H9 (cell line): Measurements from ENCODE around the gene CDCA7L. TPM values are rescaled to one million over a fixed set of nuclear protein-coding genes. Genes with fewer than 3 reads are reported as not detected.
A peak's percentile ranks its signal among the peaks of the same experiment; 100 is the strongest.
"Not testable (repeated sequence)": the region's sequence is repeated elsewhere in the genome, so short reads cannot be mapped to it uniquely, and the experiment has no call there.

Experiments
- DNase-seq: peaks from one replicate; pipeline ENCODE4 v3.0.0-alpha.2; 2017
- H2AFZ ChIP-seq: one replicate; pipeline ENCODE4 v1.6.1; 2013; ENCODE audit warnings: mild to moderate bottlenecking, low read length, control low read depth, moderate library complexity
- H2AK5ac ChIP-seq: 2 replicates; pipeline ENCODE4 v1.6.1; 2013; ENCODE audit warnings: low read length, control low read depth, mixed read lengths; ENCODE audit not compliant: insufficient read length
- H2BK120ac ChIP-seq: one replicate; pipeline ENCODE4 v1.6.1; 2013; ENCODE audit warnings: low read depth, mild to moderate bottlenecking, low read length, control low read depth, inconsistent platforms; ENCODE audit not compliant: poor library complexity, severe bottlenecking
- H2BK12ac ChIP-seq: 2 replicates; pipeline ENCODE4 v1.6.1; 2013; ENCODE audit warnings: low read length, control low read depth, mixed read lengths, low read depth; ENCODE audit not compliant: insufficient read length
- H2BK15ac ChIP-seq: 2 replicates; pipeline ENCODE4 v1.6.1; 2013; ENCODE audit warnings: low read depth, low read length, control low read depth
- H2BK20ac ChIP-seq: one replicate; pipeline ENCODE4 v1.6.1; 2013; ENCODE audit warnings: low read depth, mild to moderate bottlenecking, low read length, control low read depth, inconsistent platforms; ENCODE audit not compliant: poor library complexity, severe bottlenecking
- H2BK5ac ChIP-seq: 2 replicates; pipeline ENCODE4 v1.6.1; 2013; ENCODE audit warnings: low read length, control low read depth, mixed read lengths; ENCODE audit not compliant: insufficient read length
- H3K14ac ChIP-seq: 2 replicates; pipeline ENCODE4 v1.6.1; 2013; ENCODE audit warnings: low read length, control low read depth; ENCODE audit not compliant: insufficient read depth
- H3K18ac ChIP-seq: 2 replicates; pipeline ENCODE4 v1.6.1; 2013; ENCODE audit warnings: low read depth, mild to moderate bottlenecking, mixed read lengths, low read length, control low read depth; ENCODE audit not compliant: insufficient read length
- H3K23ac ChIP-seq: 2 replicates; pipeline ENCODE4 v1.6.1; 2013; ENCODE audit warnings: low read length, control low read depth, mixed read lengths, low read depth; ENCODE audit not compliant: insufficient read length
- H3K23me2 ChIP-seq: 2 replicates; pipeline ENCODE4 v1.6.1; 2013; ENCODE audit warnings: low read depth, mild to moderate bottlenecking, mixed read lengths, low read length, control low read depth; ENCODE audit not compliant: insufficient read length, poor library complexity, severe bottlenecking
- H3K27ac ChIP-seq: 2 replicates; pipeline ENCODE4 v1.5.1; 2013; ENCODE audit warnings: low read length, control low read depth, mixed read lengths, low read depth; ENCODE audit not compliant: insufficient read length
- H3K27me3 ChIP-seq: 2 replicates; pipeline ENCODE4 v1.6.1; 2013; ENCODE audit warnings: low read length, control low read depth, inconsistent platforms; ENCODE audit not compliant: insufficient read depth
- H3K4ac ChIP-seq: 2 replicates; pipeline ENCODE4 v1.6.1; 2013; ENCODE audit warnings: low read depth, mild to moderate bottlenecking, control low read depth, inconsistent platforms, low read length, moderate library complexity
- H3K4me1 ChIP-seq: 2 replicates; pipeline ENCODE4 v1.6.1; 2013; ENCODE audit warnings: low read length, control low read depth, inconsistent platforms; ENCODE audit not compliant: insufficient read depth
- H3K4me2 ChIP-seq: 2 replicates; pipeline ENCODE4 v1.6.1; 2013; ENCODE audit warnings: low read length, control low read depth, mixed read lengths; ENCODE audit not compliant: insufficient read length, insufficient read depth
- H3K56ac ChIP-seq: 2 replicates; pipeline ENCODE4 v1.6.1; 2013; ENCODE audit warnings: low read depth, mild to moderate bottlenecking, mixed read lengths, low read length, control low read depth; ENCODE audit not compliant: insufficient read length
- H3K79me1 ChIP-seq: 2 replicates; pipeline ENCODE4 v1.6.1; 2013; ENCODE audit warnings: low read depth, mild to moderate bottlenecking, moderate library complexity, low read length, control low read depth, inconsistent platforms; ENCODE audit not compliant: insufficient read depth, poor library complexity, severe bottlenecking
- H3K79me2 ChIP-seq: 2 replicates; pipeline ENCODE4 v1.6.1; 2013; ENCODE audit warnings: low read length, control low read depth, inconsistent platforms; ENCODE audit not compliant: insufficient read depth
- H3K9ac ChIP-seq: 2 replicates; pipeline ENCODE4 v1.6.1; 2013; ENCODE audit warnings: low read length, control low read depth, mixed read lengths; ENCODE audit not compliant: insufficient read length; ENCODE audit errors: extremely low read depth
- H3K9me3 ChIP-seq: one replicate; pipeline ENCODE4 v1.6.1; 2013; ENCODE audit warnings: low read depth, low read length, inconsistent platforms; ENCODE audit not compliant: control insufficient read depth
- H3T11ph ChIP-seq: one replicate; pipeline ENCODE4 v1.6.1; 2013; ENCODE audit warnings: mild to moderate bottlenecking, low read length, control low read depth, inconsistent platforms
- H4K20me1 ChIP-seq: one replicate; pipeline ENCODE4 v1.6.1; 2013; ENCODE audit not compliant: control insufficient read depth, insufficient read length, insufficient read depth
- H4K5ac ChIP-seq: 2 replicates; pipeline ENCODE4 v1.6.1; 2013; ENCODE audit warnings: low read depth, mild to moderate bottlenecking, mixed read lengths, low read length, control low read depth; ENCODE audit not compliant: insufficient read length
- H4K8ac ChIP-seq: replicated peaks from 2 replicates; pipeline ENCODE4 v1.6.1; 2013; ENCODE audit warnings: low read length, control low read depth, mixed read lengths, low read depth; ENCODE audit not compliant: insufficient read length
- H4K91ac ChIP-seq: 2 replicates; pipeline ENCODE4 v1.6.1; 2013; ENCODE audit warnings: low read depth, mild to moderate bottlenecking, moderate library complexity, mixed read lengths, low read length, control low read depth; ENCODE audit not compliant: insufficient read length
- H3K27ac Mint-ChIP-seq, 3 experiments: 2 replicates in 2 of 3; 3 replicates in 1 of 3; pipeline ENCODE4 v1.8.0; 2020 to 2021; ENCODE audit warnings: mixed read lengths in 3 of 3, mild to moderate bottlenecking in 1 of 3, moderate library complexity in 1 of 3
- H3K27me3 Mint-ChIP-seq: 2 replicates; pipeline ENCODE4 v1.8.0; 2021; ENCODE audit warnings: low read depth, mild to moderate bottlenecking, moderate library complexity, mixed read lengths
- H3K36me3 Mint-ChIP-seq, 3 experiments: 2 replicates in 2 of 3; 3 replicates in 1 of 3; pipeline ENCODE4 v1.8.0; 2020 to 2021; ENCODE audit warnings: low read depth in 3 of 3, mixed read lengths in 3 of 3; ENCODE audit not compliant: insufficient read depth in 1 of 3
- H3K4me1 Mint-ChIP-seq, 2 experiments: 2 replicates each; pipeline ENCODE4 v1.8.0; 2020; ENCODE audit warnings: mixed read lengths in 2 of 2
- H3K4me3 Mint-ChIP-seq, 2 experiments: 2 replicates in 1 of 2; 3 replicates in 1 of 2; pipeline ENCODE4 v1.8.0; 2020 to 2021; ENCODE audit warnings: mild to moderate bottlenecking in 2 of 2, mixed read lengths in 2 of 2, moderate library complexity in 1 of 2
- H3K9me3 Mint-ChIP-seq, 2 experiments: 2 replicates in 1 of 2; 3 replicates in 1 of 2; pipeline ENCODE4 v1.8.0; 2020; ENCODE audit warnings: mild to moderate bottlenecking in 2 of 2, mixed read lengths in 2 of 2, moderate library complexity in 1 of 2
- WGBS: extraction: QIAGEN DNeasy Blood & Tissue Kit; methylation state at CpG from one replicate; pipeline ENCODE4 v1.1.7; 2013; ENCODE audit warnings: missing lambda C conversion rate, low lambda C conversion rate, mixed read lengths; ENCODE audit not compliant: insufficient read length; ENCODE audit errors: extremely low coverage; 5-methylcytosine and 5-hydroxymethylcytosine counted together
- total RNA-seq: library from RNA; stranded (reverse); gene quantifications from 2 replicates; pipeline ENCODE4 v1.2.1, GENCODE V29; 2021
- TF ChIP-seq, protein P1 (sequence below): fragments of 200-600 bp; sonication (generic); conservative IDR thresholded peaks from 3 replicates; pipeline ENCODE4 v1.8.0; 2021; ENCODE audit warnings: antibody characterized with exemption, mild to moderate bottlenecking

The CDCA7L gene
- total RNA-seq, 1 experiment from 2014 or later = 104 TPM

DNA sequence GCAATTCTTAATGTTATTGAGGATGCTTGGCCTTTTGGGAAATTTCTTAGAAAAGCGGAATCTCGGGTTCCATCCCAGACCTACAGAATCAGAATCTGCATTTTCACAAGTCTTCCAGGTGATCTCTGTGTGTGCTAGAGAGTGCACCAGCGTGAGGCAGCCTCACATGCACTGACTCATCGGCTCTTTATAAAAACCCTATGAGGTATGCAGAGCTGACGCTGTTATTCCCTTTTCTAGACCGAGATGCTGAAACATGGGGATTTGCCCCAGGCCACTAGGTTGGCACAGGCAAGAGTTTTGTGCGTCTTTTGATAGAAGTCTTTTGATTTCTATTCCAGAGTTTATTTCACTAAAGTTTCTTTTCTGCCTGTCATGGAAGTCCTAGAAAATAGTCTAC lies 61.2 kb downstream of the CDCA7L start:
- H4K91ac ChIP-seq = no peak overlapping the region
- H4K5ac ChIP-seq = no peak overlapping the region
- WGBS = no CpG with 5 or more reads among the region's 7 CpGs
- H2AK5ac ChIP-seq = no peak overlapping the region
- H4K8ac ChIP-seq = no peak overlapping the region
- H3K79me2 ChIP-seq = no peaks in the 10 kb centered on the region
- H3K79me1 ChIP-seq = no peaks in the 10 kb centered on the region
- no peak overlapping the region for H3K27ac Mint-ChIP-seq
- H3K9me3 Mint-ChIP-seq = no peaks in the 10 kb centered on the region
- H3K23ac ChIP-seq = no peak overlapping the region
- no peak overlapping the region for H3K14ac ChIP-seq
- H2BK12ac ChIP-seq = no peak overlapping the region
- H3K4me1 Mint-ChIP-seq = peaks cover 18 to 19% of the 10 kb centered on the region in 2 experiments
- DNase-seq = no peak
- H3K23me2 ChIP-seq = no peaks in the 10 kb centered on the region
- TF ChIP-seq, protein P1, sequence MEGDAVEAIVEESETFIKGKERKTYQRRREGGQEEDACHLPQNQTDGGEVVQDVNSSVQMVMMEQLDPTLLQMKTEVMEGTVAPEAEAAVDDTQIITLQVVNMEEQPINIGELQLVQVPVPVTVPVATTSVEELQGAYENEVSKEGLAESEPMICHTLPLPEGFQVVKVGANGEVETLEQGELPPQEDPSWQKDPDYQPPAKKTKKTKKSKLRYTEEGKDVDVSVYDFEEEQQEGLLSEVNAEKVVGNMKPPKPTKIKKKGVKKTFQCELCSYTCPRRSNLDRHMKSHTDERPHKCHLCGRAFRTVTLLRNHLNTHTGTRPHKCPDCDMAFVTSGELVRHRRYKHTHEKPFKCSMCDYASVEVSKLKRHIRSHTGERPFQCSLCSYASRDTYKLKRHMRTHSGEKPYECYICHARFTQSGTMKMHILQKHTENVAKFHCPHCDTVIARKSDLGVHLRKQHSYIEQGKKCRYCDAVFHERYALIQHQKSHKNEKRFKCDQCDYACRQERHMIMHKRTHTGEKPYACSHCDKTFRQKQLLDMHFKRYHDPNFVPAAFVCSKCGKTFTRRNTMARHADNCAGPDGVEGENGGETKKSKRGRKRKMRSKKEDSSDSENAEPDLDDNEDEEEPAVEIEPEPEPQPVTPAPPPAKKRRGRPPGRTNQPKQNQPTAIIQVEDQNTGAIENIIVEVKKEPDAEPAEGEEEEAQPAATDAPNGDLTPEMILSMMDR = no peak
- H2BK15ac ChIP-seq = no peak overlapping the region
- H3K56ac ChIP-seq = no peak overlapping the region
- no peak overlapping the region for H3K9ac ChIP-seq
- no peak overlapping the region for H3K4me2 ChIP-seq
- no peaks in the 10 kb centered on the region for H3K27me3 ChIP-seq
- no peak overlapping the region for H3K4me3 Mint-ChIP-seq
- peaks cover 7% of the 10 kb centered on the region; the same call in 1 of the 2 replicates for H3K4me1 ChIP-seq
- no peak overlapping the region for H2BK120ac ChIP-seq
- H3K4ac ChIP-seq = no peak overlapping the region
- no peaks in the 10 kb centered on the region for H4K20me1 ChIP-seq
- H3K27me3 Mint-ChIP-seq = no peaks in the 10 kb centered on the region
- no peak overlapping the region for H2BK5ac ChIP-seq
- H3T11ph ChIP-seq = no peak overlapping the region
- H3K27ac ChIP-seq = no peak overlapping the region
- no peak overlapping the region for H3K18ac ChIP-seq
- H2BK20ac ChIP-seq = no peak overlapping the region
- H3K9me3 ChIP-seq = no peaks in the 10 kb centered on the region
- H2AFZ ChIP-seq = no peak overlapping the region
- H3K36me3 Mint-ChIP-seq = no peaks in the 10 kb centered on the region

DNA sequence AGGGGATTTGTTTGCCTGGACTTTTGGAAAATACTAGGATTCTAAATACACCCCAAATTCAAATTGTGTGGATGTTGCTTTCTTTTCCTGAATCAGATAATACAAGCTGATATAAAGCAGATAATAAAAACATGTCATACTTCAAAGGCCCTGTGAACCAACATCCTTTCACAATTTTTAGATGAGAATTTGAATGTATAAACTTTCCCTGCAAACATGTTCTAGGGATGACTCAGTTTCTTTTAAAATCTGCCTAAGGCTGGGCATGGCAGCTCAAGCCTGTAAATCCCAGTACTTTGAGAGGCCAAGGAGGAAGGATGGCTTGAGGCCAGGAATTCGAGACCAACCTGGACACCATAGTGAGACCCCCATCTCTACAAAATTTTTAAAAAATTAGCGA lies 62.2 kb downstream of the CDCA7L start:
- not testable (repeated sequence) for H3K23ac ChIP-seq, H3K79me2 ChIP-seq, H3K4ac ChIP-seq, H3K9ac ChIP-seq, H3K56ac ChIP-seq, H4K20me1 ChIP-seq, H4K5ac ChIP-seq, H3K14ac ChIP-seq, H3K79me1 ChIP-seq, DNase-seq, H3K18ac ChIP-seq, H3K4me1 ChIP-seq, H3K36me3 Mint-ChIP-seq, H4K8ac ChIP-seq, H4K91ac ChIP-seq, H3K23me2 ChIP-seq, H2AFZ ChIP-seq, H2BK5ac ChIP-seq, H3K4me2 ChIP-seq, H3K9me3 ChIP-seq, H3T11ph ChIP-seq, H2BK120ac ChIP-seq, H3K27ac ChIP-seq, H3K9me3 Mint-ChIP-seq, H3K4me3 Mint-ChIP-seq, H3K27ac Mint-ChIP-seq, H2BK15ac ChIP-seq, H2BK12ac ChIP-seq, H3K27me3 Mint-ChIP-seq, H2AK5ac ChIP-seq, H3K27me3 ChIP-seq
- H2BK20ac ChIP-seq = peak overlapping the region; percentile 14
- peaks cover 18 to 19% of the 10 kb centered on the region in 2 experiments for H3K4me1 Mint-ChIP-seq
- WGBS = no CpG with 5 or more reads among the region's 2 CpGs
